ENCODE measurements around the gene ADGRL1. TPM values are rescaled to one million over a fixed set of nuclear protein-coding genes. Genes with fewer than 3 reads are reported as not detected.
"Not testable (repeated sequence)": the region's sequence is repeated elsewhere in the genome, so short reads cannot be mapped to it uniquely, and the experiment has no call there.

Gene ADGRL1
- total and polyA plus RNA-seq, 10 of the 15 experiments (the other 5 are each of a cell fraction or from before 2014, with no cell fraction given) = 0.05 to 4.8 (median 0.71) TPM

DNA sequence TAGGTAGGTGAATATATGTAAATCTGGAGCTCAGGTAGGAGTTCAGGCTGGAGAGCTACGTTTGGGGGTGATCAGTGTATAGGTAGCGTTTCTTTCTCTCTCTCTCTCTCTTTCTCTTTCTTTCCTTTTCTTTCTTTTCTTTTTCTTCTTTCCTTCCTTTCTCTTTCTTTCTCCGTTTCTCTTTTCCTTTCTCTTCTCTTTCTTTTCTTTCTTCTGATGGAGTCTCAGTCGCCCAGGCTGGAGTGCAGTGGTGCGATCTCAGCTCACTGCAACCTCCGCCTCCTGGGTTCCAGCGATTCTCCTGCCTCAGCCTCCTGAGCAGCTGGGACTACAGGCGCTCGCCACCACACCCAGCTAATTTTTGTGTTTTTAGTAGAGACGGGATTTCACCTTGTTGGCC lies 59.8 kb downstream of the ADGRL1 start:
- ChIA-PET CTCF (interaction anchor here (0.8 to 1.7 kb wide), 4 partner anchors 9 to 173 kb away, joined by 3 to 6 read pairs (median 3); partner anchors contain the start of gene ASF1B), RAD21 (ENCODE audit: unreplicated experiment) (interaction anchor here (1.2 kb wide), 1 partner anchor 9 kb away, joined by 4 read pairs; the partner anchor contains the start of gene ASF1B), SMC1A (ENCODE audit: uncharacterized antibody, unreplicated experiment) (interaction anchor here (0.8 to 1.4 kb wide), 3 partner anchors 9 to 113 kb away, joined by 3 to 5 read pairs (median 3); partner anchors contain the start of gene ASF1B)
- H3K4me2 ChIP-seq (ENCODE audit: control insufficient read depth, insufficient read depth); ATAC-seq; intact Hi-C loops (cut with micrococcal nuclease; ENCODE audit: unreplicated experiment); BruUV-seq (replicated peaks); H3K27ac ChIP-seq (ENCODE audit: control insufficient read depth, insufficient read depth); H3K27me3 ChIP-seq (replicated peaks in 1 of 2; ENCODE audit: control insufficient read depth in 2 of 2, insufficient read depth in 2 of 2, low read length in 1 of 2); H4K20me1 ChIP-seq (ENCODE audit: control insufficient read depth, insufficient read depth); H3K9ac ChIP-seq (ENCODE audit: control insufficient read depth, insufficient read depth, low read length); H3K9me3 ChIP-seq (replicated peaks; ENCODE audit: control insufficient read depth, insufficient read depth, low read length); in situ Hi-C loops (cut with MboI); DNase-seq (ENCODE audit: low read depth, low spot score); H3K79me2 ChIP-seq (ENCODE audit: control insufficient read depth, insufficient read depth, low read length); H2AFZ ChIP-seq (ENCODE audit: control insufficient read depth, low read depth, low read length); H3K4me3 ChIP-seq; FAIRE-seq; POLR2A ChIA-PET; H3K4me1 ChIP-seq (ENCODE audit: control insufficient read depth, insufficient read depth, low read length); H3K36me3 ChIP-seq (ENCODE audit: control insufficient read depth in 2 of 2, insufficient read depth in 2 of 2, low read length in 1 of 2): not testable (repeated sequence)
- 74% methylated on average over 10 of the region's 10 CpGs for WGBS (ENCODE audit: insufficient coverage, insufficient replicate concordance, low lambda C conversion rate, missing lambda C conversion rate)

DNA sequence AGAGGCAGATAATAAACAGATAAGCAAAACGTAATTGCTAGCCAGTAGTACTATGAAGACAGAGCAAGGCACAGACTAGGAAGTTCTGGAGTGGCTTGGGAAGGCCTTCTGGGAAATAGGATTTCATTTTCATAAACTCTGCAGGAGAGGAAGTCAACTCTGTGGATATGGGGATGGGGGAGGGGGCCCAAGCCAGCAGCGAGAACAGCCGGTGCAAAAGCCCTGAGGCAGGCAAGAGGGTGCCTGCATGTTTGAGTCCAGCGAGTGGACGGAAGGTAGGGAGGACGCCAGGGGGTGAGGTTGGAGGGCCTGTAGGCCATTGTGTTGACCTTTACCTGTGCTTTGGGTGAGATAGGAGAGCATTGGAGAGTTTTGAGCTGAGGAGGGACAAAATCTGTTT lies 60.6 kb downstream of the ADGRL1 start:
- CTCF ChIA-PET = interaction anchor here (0.6 to 1.7 kb wide), 7 partner anchors 9 to 203 kb away, joined by 3 to 6 read pairs (median 3); partner anchors contain the start of gene ASF1B
- TF ChIP-seq CEBPB (IDR thresholded peaks at IDR 0.05; ENCODE audit: borderline replicate concordance in 1 of 2, low read depth in 2 of 2, low read length in 2 of 2) (no peak), HDAC6 (IDR thresholded peaks at IDR 0.05; ENCODE audit: unreplicated experiment) (no peak), NFXL1 (IDR thresholded peaks at IDR 0.05; ENCODE audit: borderline replicate concordance) (no peak), FOXK2 (IDR thresholded peaks at IDR 0.05) (no peak), PAX8 (IDR thresholded peaks at IDR 0.05) (no peak), KLF5 (IDR thresholded peaks at IDR 0.05; ENCODE audit: partially characterized antibody) (no peak)
- TF ChIP-seq, protein P1, sequence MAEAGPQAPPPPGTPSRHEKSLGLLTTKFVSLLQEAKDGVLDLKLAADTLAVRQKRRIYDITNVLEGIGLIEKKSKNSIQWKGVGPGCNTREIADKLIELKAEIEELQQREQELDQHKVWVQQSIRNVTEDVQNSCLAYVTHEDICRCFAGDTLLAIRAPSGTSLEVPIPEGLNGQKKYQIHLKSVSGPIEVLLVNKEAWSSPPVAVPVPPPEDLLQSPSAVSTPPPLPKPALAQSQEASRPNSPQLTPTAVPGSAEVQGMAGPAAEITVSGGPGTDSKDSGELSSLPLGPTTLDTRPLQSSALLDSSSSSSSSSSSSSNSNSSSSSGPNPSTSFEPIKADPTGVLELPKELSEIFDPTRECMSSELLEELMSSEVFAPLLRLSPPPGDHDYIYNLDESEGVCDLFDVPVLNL (IDR thresholded peaks at IDR 0.05; ENCODE audit: low read depth, low read length) = no peak
- TF ChIP-seq, protein P2, sequence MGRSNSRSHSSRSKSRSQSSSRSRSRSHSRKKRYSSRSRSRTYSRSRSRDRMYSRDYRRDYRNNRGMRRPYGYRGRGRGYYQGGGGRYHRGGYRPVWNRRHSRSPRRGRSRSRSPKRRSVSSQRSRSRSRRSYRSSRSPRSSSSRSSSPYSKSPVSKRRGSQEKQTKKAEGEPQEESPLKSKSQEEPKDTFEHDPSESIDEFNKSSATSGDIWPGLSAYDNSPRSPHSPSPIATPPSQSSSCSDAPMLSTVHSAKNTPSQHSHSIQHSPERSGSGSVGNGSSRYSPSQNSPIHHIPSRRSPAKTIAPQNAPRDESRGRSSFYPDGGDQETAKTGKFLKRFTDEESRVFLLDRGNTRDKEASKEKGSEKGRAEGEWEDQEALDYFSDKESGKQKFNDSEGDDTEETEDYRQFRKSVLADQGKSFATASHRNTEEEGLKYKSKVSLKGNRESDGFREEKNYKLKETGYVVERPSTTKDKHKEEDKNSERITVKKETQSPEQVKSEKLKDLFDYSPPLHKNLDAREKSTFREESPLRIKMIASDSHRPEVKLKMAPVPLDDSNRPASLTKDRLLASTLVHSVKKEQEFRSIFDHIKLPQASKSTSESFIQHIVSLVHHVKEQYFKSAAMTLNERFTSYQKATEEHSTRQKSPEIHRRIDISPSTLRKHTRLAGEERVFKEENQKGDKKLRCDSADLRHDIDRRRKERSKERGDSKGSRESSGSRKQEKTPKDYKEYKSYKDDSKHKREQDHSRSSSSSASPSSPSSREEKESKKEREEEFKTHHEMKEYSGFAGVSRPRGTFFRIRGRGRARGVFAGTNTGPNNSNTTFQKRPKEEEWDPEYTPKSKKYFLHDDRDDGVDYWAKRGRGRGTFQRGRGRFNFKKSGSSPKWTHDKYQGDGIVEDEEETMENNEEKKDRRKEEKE (IDR thresholded peaks at IDR 0.05) = no peak
- TF ChIP-seq, protein P3, sequence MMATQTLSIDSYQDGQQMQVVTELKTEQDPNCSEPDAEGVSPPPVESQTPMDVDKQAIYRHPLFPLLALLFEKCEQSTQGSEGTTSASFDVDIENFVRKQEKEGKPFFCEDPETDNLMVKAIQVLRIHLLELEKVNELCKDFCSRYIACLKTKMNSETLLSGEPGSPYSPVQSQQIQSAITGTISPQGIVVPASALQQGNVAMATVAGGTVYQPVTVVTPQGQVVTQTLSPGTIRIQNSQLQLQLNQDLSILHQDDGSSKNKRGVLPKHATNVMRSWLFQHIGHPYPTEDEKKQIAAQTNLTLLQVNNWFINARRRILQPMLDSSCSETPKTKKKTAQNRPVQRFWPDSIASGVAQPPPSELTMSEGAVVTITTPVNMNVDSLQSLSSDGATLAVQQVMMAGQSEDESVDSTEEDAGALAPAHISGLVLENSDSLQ (IDR thresholded peaks at IDR 0.05) = no peak

More for the DNA sequence above, 60.6 kb downstream of the ADGRL1 start:
- intact Hi-C loops (cut with micrococcal nuclease; ENCODE audit: unreplicated experiment) (no loop called here), in situ Hi-C loops (cut with MboI) (no loop called here)
- Histone ChIP-seq H3K4me3 (no peak overlapping the region), H3K4me2 (ENCODE audit: control insufficient read depth, insufficient read depth) (no peak overlapping the region), H2AFZ (ENCODE audit: control insufficient read depth, low read depth, low read length) (no peak overlapping the region), H3K36me3 (ENCODE audit: control insufficient read depth in 2 of 2, insufficient read depth in 2 of 2, low read length in 1 of 2) (no peaks in the 10 kb centered on the region), H3K27me3 (replicated peaks in 1 of 2; ENCODE audit: control insufficient read depth in 2 of 2, insufficient read depth in 2 of 2, low read length in 1 of 2) (no peaks in the 10 kb centered on the region), H3K79me2 (ENCODE audit: control insufficient read depth, insufficient read depth, low read length) (no peaks in the 10 kb centered on the region), H3K9me3 (replicated peaks; ENCODE audit: control insufficient read depth, insufficient read depth, low read length) (no peaks in the 10 kb centered on the region), H3K27ac (ENCODE audit: control insufficient read depth, insufficient read depth) (no peak overlapping the region), H3K9ac (ENCODE audit: control insufficient read depth, insufficient read depth, low read length) (no peak overlapping the region), H3K4me1 (ENCODE audit: control insufficient read depth, insufficient read depth, low read length) (peaks cover 6% of the 10 kb centered on the region; the same call in 1 of the 2 replicates), H4K20me1 (ENCODE audit: control insufficient read depth, insufficient read depth) (no peaks in the 10 kb centered on the region)
- ChIA-PET POLR2A (no interaction called here), SMC1A (ENCODE audit: uncharacterized antibody, unreplicated experiment) (interaction anchor here (1.4 kb wide), 1 partner anchor 9 kb away, joined by 5 read pairs; the partner anchor contains the start of gene ASF1B), RAD21 (ENCODE audit: unreplicated experiment) (interaction anchor here (1.2 kb wide), 1 partner anchor 9 kb away, joined by 4 read pairs; the partner anchor contains the start of gene ASF1B)
- DNase-seq (ENCODE audit: low read depth, low spot score) (no peak), ATAC-seq (no peak), FAIRE-seq (no peak)
- no TSS peak for BruUV-seq (replicated peaks)
- WGBS (ENCODE audit: insufficient coverage, insufficient replicate concordance, low lambda C conversion rate, missing lambda C conversion rate) = 81% methylated on average over 6 of the region's 6 CpGs

Measured in GM12878 (cell line).